ENCODE measurements around the gene RPN2.
A peak's percentile ranks its signal among the peaks of the same experiment; 100 is the strongest.

Gene RPN2

GRCh38 chr20:37266940-37267666 is 88.0 kb downstream of the RPN2 start:
- no peak for DNase-seq (ENCODE audit: low spot score)
- no peak for TF ChIP-seq CTCF (IDR thresholded peaks at IDR 0.05; ENCODE audit: extremely low read depth, missing control alignments)

- no peak for DNase-seq (ENCODE audit: low spot score)
- no peak for TF ChIP-seq CTCF (IDR thresholded peaks at IDR 0.05; ENCODE audit: extremely low read depth, missing control alignments)
Observed at GRCh38 chr20:37267667-37268313, 88.7 kb downstream of the RPN2 start.

GRCh38 chr20:37270576-37271420 is 91.7 kb downstream of the RPN2 start:
- TF ChIP-seq CTCF (IDR thresholded peaks at IDR 0.05; ENCODE audit: extremely low read depth, missing control alignments): no peak
- DNase-seq (ENCODE audit: low spot score): peak; percentile 46

GRCh38 chr20:37271421-37271768 is 92.3 kb downstream of the RPN2 start:
- no peak for TF ChIP-seq CTCF (IDR thresholded peaks at IDR 0.05; ENCODE audit: extremely low read depth, missing control alignments)
- no peak for DNase-seq (ENCODE audit: low spot score)

- no peak for TF ChIP-seq CTCF (IDR thresholded peaks at IDR 0.05; ENCODE audit: extremely low read depth, missing control alignments)
- DNase-seq (ENCODE audit: low spot score): no peak
Observed at GRCh38 chr20:37273988-37274387, 94.9 kb downstream of the RPN2 start.

GRCh38 chr20:37274851-37275524 is 95.9 kb downstream of the RPN2 start:
- no peak for DNase-seq (ENCODE audit: low spot score)
- TF ChIP-seq CTCF (IDR thresholded peaks at IDR 0.05; ENCODE audit: extremely low read depth, missing control alignments): no peak

Data from GM20000 (cell line).